Stimulated activated memory B cell treated with anti-CD40 and anti-IgM and Interleukin-4, amounts not matched to agents 10 μg/mL and 1 μg/mL and 100 μg/mL, for 72 hours (primary cell): Measurements from ENCODE around the gene MYMX.
A peak's percentile ranks its signal among the peaks of the same experiment; 100 is the strongest.

Experiments
- ATAC-seq: fragments of 150-1000 bp; cut with Tn5 transposase; 2 replicates; pipeline ENCODE4 v1.10.0; 2021
- H3K27ac Mint-ChIP-seq: one replicate; pipeline ENCODE4 v1.8.0; 2022; ENCODE audit warnings: mild to moderate bottlenecking, mixed read lengths
- H3K27me3 Mint-ChIP-seq: one replicate; pipeline ENCODE4 v1.8.0; 2022; ENCODE audit warnings: mixed read lengths
- H3K36me3 Mint-ChIP-seq: one replicate; pipeline ENCODE4 v1.8.0; 2022; ENCODE audit warnings: mixed read lengths
- H3K4me1 Mint-ChIP-seq: one replicate; pipeline ENCODE4 v1.8.0; 2022; ENCODE audit warnings: mixed read lengths
- H3K4me3 Mint-ChIP-seq: one replicate; pipeline ENCODE4 v1.8.0; 2022; ENCODE audit warnings: mild to moderate bottlenecking, moderate library complexity, mixed read lengths
- H3K9me3 Mint-ChIP-seq: one replicate; pipeline ENCODE4 v1.8.0; 2022; ENCODE audit warnings: mixed read lengths

MYMX gene

DNA sequence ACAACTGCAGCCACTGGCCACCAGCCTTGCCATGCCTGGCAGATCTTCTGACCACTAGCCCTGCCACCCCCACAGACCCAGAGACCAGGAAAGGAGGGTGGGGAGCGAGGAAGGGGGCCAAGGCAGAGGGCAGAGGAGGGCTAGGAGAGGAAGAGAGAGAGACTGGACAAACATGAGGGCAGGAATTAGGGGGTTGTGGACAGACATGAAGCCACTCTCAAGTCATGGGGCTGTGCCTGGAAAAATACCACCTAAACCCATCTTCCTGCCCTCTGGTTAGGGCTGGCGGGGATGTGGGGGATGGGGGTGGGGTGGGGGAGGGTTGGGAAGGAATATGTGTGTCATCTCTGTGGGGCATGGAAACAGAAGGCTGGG lies 5.2 kb downstream of the MYMX start:
- peaks cover 61% of the 10 kb centered on the region for H3K4me1 Mint-ChIP-seq
- no peak overlapping the region for H3K4me3 Mint-ChIP-seq
- no peak for ATAC-seq
- no peaks in the 10 kb centered on the region for H3K27me3 Mint-ChIP-seq
- H3K36me3 Mint-ChIP-seq: no peaks in the 10 kb centered on the region
- no peak overlapping the region for H3K27ac Mint-ChIP-seq
- H3K9me3 Mint-ChIP-seq: no peaks in the 10 kb centered on the region

DNA sequence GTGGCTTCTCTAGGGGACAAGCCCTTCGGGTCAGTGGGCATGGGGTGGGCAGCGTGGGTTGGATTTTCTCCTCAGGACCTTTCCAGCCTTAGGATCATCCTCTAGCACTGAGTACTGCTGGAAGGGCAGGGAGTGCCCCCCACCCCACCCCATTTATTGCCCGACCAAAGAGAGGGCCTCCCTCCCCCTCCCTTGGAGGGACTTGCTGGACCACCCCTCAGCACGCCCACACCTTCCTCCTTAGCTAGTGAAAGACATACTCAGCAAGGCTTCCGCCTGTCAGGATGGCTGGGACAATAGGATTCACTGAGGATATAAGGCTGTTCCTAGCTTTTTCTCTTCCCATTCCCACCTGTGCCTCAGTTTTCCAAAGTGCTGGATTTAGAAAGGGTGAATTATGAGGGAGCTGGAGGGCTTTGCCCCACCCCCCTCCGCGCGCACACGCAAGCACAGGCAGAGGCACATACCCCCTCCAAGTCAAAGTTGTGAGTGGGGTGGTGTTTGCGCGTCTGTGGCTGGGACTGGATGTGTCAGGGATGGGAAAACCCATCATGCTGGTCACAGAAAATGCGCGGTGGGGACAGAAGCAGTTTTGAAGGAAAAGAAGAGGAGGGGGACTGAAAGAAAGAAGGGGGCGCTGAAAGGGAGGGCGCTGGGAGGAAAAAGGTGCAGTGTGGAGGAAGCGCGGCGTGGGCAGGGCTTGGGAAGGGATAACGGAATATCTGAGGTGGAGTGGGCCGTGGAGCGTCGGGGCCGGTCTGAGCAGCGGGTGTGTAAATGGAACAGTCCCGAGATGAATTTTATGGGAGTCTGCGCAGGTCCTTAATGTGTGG lies 6.0 kb downstream of the MYMX start:
- Mint-ChIP-seq H3K9me3 (no peaks in the 10 kb centered on the region), H3K36me3 (no peaks in the 10 kb centered on the region), H3K27me3 (no peaks in the 10 kb centered on the region), H3K4me1 (peaks cover 61% of the 10 kb centered on the region), H3K4me3 (peak overlapping the region; percentile 83), H3K27ac (peak overlapping the region; percentile 72)
- ATAC-seq: no peak

DNA sequence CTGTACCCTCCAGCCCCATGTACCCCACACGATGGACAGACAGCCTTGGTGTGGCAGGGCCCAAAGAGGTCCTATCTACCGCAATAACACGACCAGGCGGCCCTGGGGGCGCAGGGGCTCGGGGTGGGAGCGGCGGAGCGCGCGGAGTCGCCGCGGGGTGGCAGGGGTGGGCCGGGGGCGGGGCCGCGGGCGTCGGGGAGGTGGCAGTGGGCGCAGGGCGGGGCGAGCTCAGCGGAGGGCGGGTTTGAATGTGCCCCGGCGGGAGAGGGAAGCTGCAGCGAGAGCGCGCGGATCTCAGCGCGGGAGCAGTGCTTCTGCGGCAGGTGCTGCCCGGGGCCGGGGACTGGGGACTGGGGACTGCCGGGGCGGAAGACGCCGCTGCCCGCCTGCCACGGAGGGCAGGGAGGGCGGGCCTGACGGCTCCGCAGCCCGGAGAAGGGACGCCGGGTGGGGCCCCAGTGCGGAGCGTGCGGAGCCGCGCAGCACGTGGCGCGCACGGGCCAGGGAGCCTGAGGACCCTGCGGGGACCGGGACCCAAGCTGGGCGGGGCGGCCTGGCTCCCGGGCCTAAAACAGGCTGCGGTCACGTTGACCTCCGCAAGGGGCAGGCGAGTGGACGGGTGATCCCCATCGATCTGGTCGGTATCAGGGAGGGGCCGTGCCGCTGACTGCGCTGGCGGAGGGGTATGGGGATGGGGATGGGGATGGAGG lies 6.7 kb downstream of the MYMX start, which contains the start of gene SLC29A1:
Gene SLC29A1, plus strand, starts transcription at position 277 of the 710 bp plus-strand sequence. CDS start 3,719 bp downstream, outside the sequence.
- Mint-ChIP-seq H3K4me3 (peak within 1 kb of the TSS; percentile 83), H3K27me3 (no peaks in the 10 kb centered on the region), H3K27ac (peak within 1 kb of the TSS; percentile 72), H3K4me1 (peaks cover 58% of the 10 kb centered on the region), H3K36me3 (no peaks in the 10 kb centered on the region), H3K9me3 (no peaks in the 10 kb centered on the region)
- ATAC-seq: peak; percentile 83

DNA sequence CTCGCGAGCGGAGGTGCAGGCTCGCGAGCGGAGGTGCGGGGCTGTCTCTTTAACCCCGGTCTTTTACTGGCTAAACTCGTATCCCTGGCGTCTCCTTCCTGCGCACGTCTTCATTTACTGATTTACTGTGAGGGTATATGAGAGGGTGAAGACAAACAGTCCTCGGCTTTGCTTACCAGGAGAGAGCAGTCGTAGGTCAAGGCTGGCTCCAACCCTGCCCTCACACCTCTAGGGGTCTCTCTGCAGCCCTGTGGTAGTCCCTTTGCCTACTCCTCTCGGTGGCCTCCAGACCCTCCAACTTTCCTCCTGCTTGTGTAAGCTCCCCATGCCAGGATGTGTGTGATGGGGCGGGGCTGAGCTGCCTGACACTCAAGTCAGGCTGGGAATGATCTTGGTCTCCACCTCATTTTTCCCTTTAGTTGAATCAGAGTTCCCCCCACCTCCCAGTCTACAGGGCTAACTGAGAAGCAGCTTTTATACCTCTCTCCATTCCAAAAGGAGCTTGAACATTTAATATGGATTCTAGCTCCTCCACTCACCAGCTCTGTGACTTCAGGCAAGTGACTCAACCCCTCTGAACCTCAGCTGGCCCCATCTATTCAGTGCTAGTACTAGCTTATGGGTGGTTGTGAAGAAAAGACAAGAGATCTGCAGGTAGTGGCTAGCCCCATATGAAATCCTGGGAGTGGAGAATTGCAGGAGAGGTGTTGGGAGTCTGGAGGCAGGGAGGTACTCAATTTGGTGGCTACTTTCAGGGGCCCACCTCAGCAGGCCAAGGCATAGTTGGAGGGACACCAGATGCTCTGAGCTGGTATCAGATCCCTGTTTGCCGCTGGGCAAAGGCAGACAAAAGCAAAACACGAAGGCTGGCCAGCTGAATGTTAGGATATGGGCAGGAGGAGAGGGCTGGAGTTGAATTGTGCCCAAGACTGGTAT lies 7.6 kb downstream of the MYMX start:
- Mint-ChIP-seq H3K4me3 (peak overlapping the region; percentile 83), H3K27ac (peak overlapping the region; percentile 72), H3K36me3 (no peaks in the 10 kb centered on the region), H3K9me3 (no peaks in the 10 kb centered on the region), H3K27me3 (no peaks in the 10 kb centered on the region), H3K4me1 (peaks cover 50% of the 10 kb centered on the region)
- peak; percentile 5 for ATAC-seq

DNA sequence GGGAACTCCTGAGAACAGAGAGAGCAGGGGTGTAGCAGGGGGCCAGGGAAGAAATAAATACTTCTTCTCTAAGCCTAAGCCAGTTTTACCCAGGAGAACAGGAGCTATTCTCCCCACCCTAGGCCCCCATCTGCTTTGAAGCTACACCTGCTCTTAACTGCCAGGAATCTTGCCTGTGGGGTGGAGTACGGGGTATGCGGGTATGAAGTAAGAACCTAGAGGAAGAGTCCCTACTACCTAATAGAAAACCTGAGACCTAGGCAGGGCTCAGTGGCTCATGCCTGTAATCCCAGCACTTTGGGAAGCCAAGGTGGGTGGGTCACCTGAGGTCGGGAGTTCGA lies 8.2 kb downstream of the MYMX start:
- H3K9me3 Mint-ChIP-seq: no peaks in the 10 kb centered on the region
- H3K27me3 Mint-ChIP-seq: no peaks in the 10 kb centered on the region
- peaks cover 45% of the 10 kb centered on the region for H3K4me1 Mint-ChIP-seq
- no peaks in the 10 kb centered on the region for H3K36me3 Mint-ChIP-seq
- ATAC-seq: no peak
- H3K27ac Mint-ChIP-seq: peak overlapping the region; percentile 72
- H3K4me3 Mint-ChIP-seq: no peak overlapping the region

DNA sequence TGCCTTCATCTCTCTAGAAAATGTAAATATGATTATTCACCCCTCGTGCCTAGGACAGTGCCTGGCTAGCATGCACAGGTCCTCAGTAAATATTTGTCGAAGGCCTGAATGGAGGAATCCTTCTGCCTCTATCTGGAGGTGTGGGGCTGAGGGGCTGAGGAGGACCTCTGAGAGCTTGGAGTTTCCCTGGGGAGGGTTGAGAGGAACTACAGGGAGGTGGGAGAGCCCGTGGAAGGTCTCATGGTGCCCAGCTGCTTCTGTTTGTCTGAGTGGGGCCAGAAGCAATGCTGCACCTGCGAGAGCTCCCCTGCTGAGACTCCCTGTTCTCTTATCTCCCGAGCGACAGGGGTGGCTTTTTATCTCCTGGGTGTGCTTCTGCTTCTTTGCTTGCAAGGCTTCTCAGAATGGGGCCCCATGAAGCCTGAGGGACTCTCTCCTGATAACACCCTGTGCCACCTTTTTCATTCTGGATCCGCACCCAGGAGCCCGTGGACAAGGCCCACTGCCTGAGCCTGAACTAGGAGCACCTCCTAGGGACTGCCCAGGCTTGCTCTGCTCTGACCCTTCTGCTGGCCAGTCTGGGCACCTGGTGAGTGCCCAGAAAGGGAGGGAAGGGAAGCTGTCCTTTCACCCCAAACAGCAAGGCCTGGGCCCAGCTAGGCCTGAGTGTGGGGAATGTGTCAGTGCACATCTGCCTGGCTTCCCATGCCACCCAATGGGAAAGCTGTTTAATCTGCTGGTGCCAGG lies 9.0 kb downstream of the MYMX start:
- peaks cover 45% of the 10 kb centered on the region for H3K4me1 Mint-ChIP-seq
- no peaks in the 10 kb centered on the region for H3K9me3 Mint-ChIP-seq
- no peak for ATAC-seq
- H3K27ac Mint-ChIP-seq: no peak overlapping the region
- peaks cover 3% of the 10 kb centered on the region for H3K36me3 Mint-ChIP-seq
- no peaks in the 10 kb centered on the region for H3K27me3 Mint-ChIP-seq
- H3K4me3 Mint-ChIP-seq: no peak overlapping the region

DNA sequence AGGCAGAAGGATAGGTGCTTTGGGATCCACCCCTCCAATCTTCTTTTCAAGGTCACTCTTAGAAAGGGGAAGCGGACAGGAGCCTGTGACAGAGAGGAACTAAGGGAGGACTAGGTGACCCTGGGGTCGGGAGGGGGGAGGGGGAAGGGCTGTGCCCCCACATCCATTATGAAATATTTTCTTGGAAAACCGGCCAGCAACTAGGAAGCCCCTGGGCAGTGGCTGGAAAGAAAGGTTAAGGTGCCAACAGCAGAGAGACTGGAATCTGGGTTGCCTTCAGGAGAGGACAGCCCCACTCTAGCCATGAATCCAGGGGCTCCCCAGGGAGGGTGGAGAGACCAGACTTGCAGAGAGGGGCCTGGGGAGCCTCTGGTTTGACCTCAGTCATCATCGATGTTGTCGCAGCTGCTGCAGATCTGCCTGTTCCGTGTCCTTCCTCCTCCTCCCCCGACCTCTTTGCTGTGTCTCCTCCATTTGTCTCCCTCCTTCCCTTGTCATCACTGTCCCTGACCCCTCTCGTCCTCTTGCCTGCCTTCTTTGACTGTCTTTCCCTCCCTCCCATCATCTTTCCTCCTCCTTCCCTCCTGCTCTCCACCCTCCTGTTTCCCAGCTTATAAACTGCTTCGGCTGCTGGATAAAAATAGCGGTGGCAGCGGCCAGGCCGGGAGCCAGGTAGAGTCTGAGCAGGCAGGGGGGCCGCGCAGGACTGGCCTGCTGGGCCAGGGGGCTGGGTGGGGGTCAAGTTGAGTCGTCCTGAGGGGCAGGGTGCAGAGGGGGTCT lies 9.8 kb downstream of the MYMX start:
- H3K36me3 Mint-ChIP-seq: peaks cover 11% of the 10 kb centered on the region
- ATAC-seq: no peak
- H3K4me1 Mint-ChIP-seq: peaks cover 38% of the 10 kb centered on the region
- no peak overlapping the region for H3K4me3 Mint-ChIP-seq
- no peaks in the 10 kb centered on the region for H3K9me3 Mint-ChIP-seq
- H3K27ac Mint-ChIP-seq: no peak overlapping the region
- no peaks in the 10 kb centered on the region for H3K27me3 Mint-ChIP-seq

DNA sequence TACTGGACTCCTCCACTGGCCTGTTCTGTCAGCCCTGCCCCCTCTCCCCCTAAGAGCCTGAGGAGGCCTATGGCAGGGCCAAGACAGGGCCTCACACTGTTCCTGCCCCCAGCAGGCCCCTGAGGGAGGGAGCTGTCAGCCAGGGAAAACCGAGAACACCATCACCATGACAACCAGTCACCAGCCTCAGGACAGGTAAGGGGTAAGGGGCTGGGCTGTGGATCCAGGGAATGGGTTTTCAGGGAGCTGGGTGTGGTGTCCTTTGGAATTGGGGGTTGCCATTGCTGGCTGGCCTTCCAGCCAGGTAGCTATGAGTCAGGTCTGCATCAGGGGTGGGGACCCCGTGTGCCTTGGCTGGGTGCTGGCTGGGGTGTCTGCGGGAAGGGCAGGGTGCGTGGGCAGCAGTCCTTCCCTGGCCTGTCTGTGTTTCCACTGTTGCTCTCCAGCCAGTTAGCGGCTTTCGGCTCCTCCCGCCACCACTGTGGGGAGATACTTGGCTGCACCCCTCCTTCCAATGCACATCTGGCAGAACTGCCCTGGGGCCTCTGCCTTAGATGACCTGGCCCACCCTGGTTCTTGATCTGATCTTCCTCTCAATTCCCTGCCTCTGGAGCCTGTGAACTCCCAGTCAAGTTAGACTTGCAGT lies 10.5 kb downstream of the MYMX start:
- H3K4me1 Mint-ChIP-seq: peaks cover 33% of the 10 kb centered on the region
- peaks cover 17% of the 10 kb centered on the region for H3K36me3 Mint-ChIP-seq
- H3K9me3 Mint-ChIP-seq: no peaks in the 10 kb centered on the region
- no peak overlapping the region for H3K27ac Mint-ChIP-seq
- H3K27me3 Mint-ChIP-seq: no peaks in the 10 kb centered on the region
- H3K4me3 Mint-ChIP-seq: no peak overlapping the region
- ATAC-seq: no peak

DNA sequence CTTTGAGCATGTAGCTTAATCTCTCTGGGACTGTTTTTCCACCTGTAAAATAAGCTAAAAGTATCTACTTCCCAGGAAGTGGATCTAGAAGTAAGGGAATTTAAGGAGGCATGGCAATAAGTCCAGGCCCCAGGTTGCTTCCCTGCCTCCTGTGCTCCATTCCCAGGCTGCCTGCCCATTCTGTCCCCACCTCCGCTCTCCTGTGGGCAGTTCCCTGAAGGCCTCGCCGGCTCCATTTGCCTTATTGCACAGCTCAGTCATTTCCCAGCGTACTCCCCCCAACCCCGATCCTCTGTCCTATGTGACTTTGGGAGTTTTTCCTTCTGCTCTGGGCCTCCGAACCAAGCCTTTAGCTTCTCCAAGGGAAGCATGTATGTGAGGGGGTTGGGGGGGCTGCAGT lies 11.3 kb downstream of the MYMX start:
- ATAC-seq: no peak
- Mint-ChIP-seq H3K4me3 (no peak overlapping the region), H3K36me3 (peaks cover 23% of the 10 kb centered on the region), H3K27ac (no peak overlapping the region), H3K27me3 (no peaks in the 10 kb centered on the region), H3K4me1 (peaks cover 26% of the 10 kb centered on the region), H3K9me3 (no peaks in the 10 kb centered on the region)

DNA sequence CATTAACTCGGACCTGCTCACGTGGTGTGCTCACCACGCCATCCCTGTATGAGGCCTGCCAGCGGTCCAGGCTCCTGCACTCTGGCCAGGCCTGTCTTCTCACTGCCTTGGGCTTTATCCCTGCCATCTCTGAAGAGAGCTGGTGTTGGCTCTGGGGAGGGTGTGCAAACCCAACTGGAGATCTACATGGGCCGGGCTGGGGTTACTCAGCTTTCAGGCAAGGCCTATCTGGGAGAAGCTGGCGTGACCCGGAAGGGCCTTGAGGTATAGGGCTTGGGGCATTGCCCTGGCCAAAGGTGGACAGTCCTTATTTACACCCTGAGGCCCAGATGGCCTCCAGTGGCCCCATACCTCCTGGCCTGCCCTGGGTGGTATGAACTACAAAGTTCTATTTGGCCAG lies 11.7 kb downstream of the MYMX start:
- Mint-ChIP-seq H3K27me3 (no peaks in the 10 kb centered on the region), H3K4me1 (peaks cover 25% of the 10 kb centered on the region), H3K27ac (no peak overlapping the region), H3K36me3 (peaks cover 25% of the 10 kb centered on the region), H3K4me3 (no peak overlapping the region), H3K9me3 (no peaks in the 10 kb centered on the region)
- no peak for ATAC-seq

DNA sequence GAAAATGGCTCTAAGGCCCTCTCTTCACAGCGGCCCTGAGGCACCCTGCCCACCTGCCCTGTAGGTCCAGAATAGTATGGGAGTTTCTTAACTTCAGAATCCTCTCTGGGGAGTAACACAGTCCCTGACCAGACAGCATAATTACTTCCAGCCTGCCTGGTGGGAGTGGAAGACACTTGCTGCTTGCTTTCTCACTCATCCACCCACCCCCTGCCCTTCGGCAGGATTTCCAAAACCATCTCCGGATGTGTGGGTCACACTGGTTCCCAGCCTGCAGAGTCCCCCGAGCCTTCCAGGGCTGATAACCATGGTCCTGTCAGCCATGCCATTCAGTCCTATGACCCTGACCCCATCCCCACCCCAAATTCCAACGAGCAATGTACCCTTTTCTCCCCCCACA lies 12.1 kb downstream of the MYMX start:
- Mint-ChIP-seq H3K36me3 (peaks cover 25% of the 10 kb centered on the region), H3K27me3 (no peaks in the 10 kb centered on the region), H3K4me3 (no peak overlapping the region), H3K4me1 (peaks cover 28% of the 10 kb centered on the region), H3K9me3 (no peaks in the 10 kb centered on the region), H3K27ac (no peak overlapping the region)
- no peak for ATAC-seq

DNA sequence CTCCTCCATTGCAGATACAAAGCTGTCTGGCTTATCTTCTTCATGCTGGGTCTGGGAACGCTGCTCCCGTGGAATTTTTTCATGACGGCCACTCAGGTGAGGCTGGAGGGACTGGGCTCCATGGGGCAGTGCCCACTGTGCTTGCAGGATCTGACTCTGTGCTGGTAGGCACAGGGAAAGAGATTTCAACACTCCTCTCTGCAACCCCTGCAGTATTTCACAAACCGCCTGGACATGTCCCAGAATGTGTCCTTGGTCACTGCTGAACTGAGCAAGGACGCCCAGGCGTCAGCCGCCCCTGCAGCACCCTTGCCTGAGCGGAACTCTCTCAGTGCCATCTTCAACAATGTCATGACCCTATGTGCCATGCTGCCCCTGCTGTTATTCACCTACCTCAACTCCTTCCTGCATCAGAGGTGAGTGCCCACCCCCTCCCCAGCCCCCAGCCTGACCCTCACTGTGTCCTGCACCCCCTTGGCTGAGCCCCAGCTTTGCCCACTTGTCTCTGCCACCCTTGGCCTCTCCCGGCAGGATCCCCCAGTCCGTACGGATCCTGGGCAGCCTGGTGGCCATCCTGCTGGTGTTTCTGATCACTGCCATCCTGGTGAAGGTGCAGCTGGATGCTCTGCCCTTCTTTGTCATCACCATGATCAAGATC lies 12.8 kb downstream of the MYMX start:
- no peaks in the 10 kb centered on the region for H3K9me3 Mint-ChIP-seq
- no peak overlapping the region for H3K4me3 Mint-ChIP-seq
- no peaks in the 10 kb centered on the region for H3K27me3 Mint-ChIP-seq
- H3K4me1 Mint-ChIP-seq: peaks cover 23% of the 10 kb centered on the region
- peaks cover 25% of the 10 kb centered on the region for H3K36me3 Mint-ChIP-seq
- H3K27ac Mint-ChIP-seq: no peak overlapping the region
- ATAC-seq: no peak

DNA sequence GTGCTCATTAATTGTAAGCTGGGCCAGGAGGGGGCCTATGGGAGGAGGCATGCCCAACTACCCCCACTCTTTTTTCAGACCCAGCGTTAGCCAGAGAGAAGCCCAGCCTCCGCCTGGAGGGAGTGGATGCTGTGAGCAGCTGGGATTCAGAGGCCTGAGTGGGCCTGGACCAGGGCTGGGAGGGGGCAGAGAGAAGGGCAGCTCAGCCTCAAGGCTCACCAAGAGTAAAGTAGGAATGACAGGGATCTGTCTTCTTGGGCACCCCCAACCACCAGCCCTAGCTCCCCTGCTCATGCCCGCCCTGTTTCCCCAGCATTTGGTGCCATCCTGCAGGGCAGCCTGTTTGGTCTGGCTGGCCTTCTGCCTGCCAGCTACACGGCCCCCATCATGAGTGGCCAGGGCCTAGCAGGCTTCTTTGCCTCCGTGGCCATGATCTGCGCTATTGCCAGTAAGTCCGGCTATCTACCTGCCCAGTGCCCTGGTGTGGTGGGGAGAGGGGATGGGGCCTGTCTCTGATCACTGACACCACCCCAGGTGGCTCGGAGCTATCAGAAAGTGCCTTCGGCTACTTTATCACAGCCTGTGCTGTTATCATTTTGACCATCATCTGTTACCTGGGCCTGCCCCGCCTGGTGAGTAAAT lies 13.4 kb downstream of the MYMX start:
- Mint-ChIP-seq H3K4me3 (no peak overlapping the region), H3K27me3 (no peaks in the 10 kb centered on the region), H3K36me3 (peaks cover 25% of the 10 kb centered on the region), H3K27ac (no peak overlapping the region), H3K4me1 (peaks cover 18% of the 10 kb centered on the region), H3K9me3 (no peaks in the 10 kb centered on the region)
- ATAC-seq: no peak
